Middle frontal gyrus (tissue), 1 donor: ENCODE data around the gene CCDC142.
A peak's percentile ranks its signal among the peaks of the same experiment; 100 is the strongest.

Experiments
- DNase-seq: peaks from one replicate; pipeline ENCODE4 v3.0.0-alpha.2; 2015; ENCODE audit warnings: low spot score; ENCODE audit errors: extremely low spot score

Gene CCDC142

GRCh38 chr2:74514368-74515270 lies 31.8 kb upstream of the CCDC142 start, which contains the start of gene TLX2:
TSS of gene TLX2 (plus strand) at chr2:74514450. CDS start at chr2:74514807, 357 bp downstream.
- DNase-seq, result no peak

GRCh38 chr2:74513605-74514367 lies 31.0 kb upstream of the CCDC142 start:
- no peak for DNase-seq

- DNase-seq, result no peak
Observed at GRCh38 chr2:74512744-74513604, 30.2 kb upstream of the CCDC142 start.

GRCh38 chr2:74511104-74511989 lies 28.5 kb upstream of the CCDC142 start:
- DNase-seq, result no peak

GRCh38 chr2:74510272-74510671 lies 27.5 kb upstream of the CCDC142 start:
- DNase-seq, result no peak

GRCh38 chr2:74507926-74508520 lies 25.2 kb upstream of the CCDC142 start:
- no peak for DNase-seq

GRCh38 chr2:74507145-74507925 lies 24.5 kb upstream of the CCDC142 start, which contains the start of gene PCGF1:
TSS of gene PCGF1 (minus strand) at chr2:74507695. CDS start at chr2:74507668, 27 bp downstream.
- peak; percentile 92 for DNase-seq

GRCh38 chr2:74505448-74506246 lies 22.8 kb upstream of the CCDC142 start:
- no peak for DNase-seq

- no peak for DNase-seq
Observed at GRCh38 chr2:74504591-74504990, 21.8 kb upstream of the CCDC142 start.

- no peak for DNase-seq
Observed at GRCh38 chr2:74503506-74504475, 21.0 kb upstream of the CCDC142 start.

- DNase-seq, result no peak
Observed at GRCh38 chr2:74502720-74503505, 20.1 kb upstream of the CCDC142 start.

- DNase-seq, result no peak
Observed at GRCh38 chr2:74502147-74502719, 19.4 kb upstream of the CCDC142 start.

- DNase-seq, result no peak
Observed at GRCh38 chr2:74501335-74502071, 18.7 kb upstream of the CCDC142 start.

GRCh38 chr2:74500578-74500946 lies 17.8 kb upstream of the CCDC142 start:
- DNase-seq, result no peak

- no peak for DNase-seq
Observed at GRCh38 chr2:74499940-74500577, 17.3 kb upstream of the CCDC142 start.
